ENCODE data around the gene NFIA.

Gene NFIA

GRCh38 chr1:61395146-61395800 is 312.9 kb downstream of the NFIA start:
- no peak for DNase-seq (ENCODE audit: low spot score)

- DNase-seq (ENCODE audit: low spot score), result no peak
Observed at GRCh38 chr1:61397495-61397894, 315.1 kb downstream of the NFIA start.

GRCh38 chr1:61397935-61398334 is 315.6 kb downstream of the NFIA start:
- no peak for DNase-seq (ENCODE audit: low spot score)

GRCh38 chr1:61399199-61399598 is 316.8 kb downstream of the NFIA start:
- no peak for DNase-seq (ENCODE audit: low spot score)

- DNase-seq (ENCODE audit: low spot score), result no peak
Observed at GRCh38 chr1:61400131-61400770, 317.9 kb downstream of the NFIA start.

GRCh38 chr1:61400997-61401396 is 318.6 kb downstream of the NFIA start:
- no peak for DNase-seq (ENCODE audit: low spot score)

GRCh38 chr1:61403679-61404596 is 321.6 kb downstream of the NFIA start:
- DNase-seq (ENCODE audit: low spot score), result no peak

- DNase-seq (ENCODE audit: low spot score), result no peak
Observed at GRCh38 chr1:61404597-61405376, 322.4 kb downstream of the NFIA start.

- DNase-seq (ENCODE audit: low spot score), result no peak
Observed at GRCh38 chr1:61406467-61406866, 324.1 kb downstream of the NFIA start.

GRCh38 chr1:61412601-61413000 is 330.2 kb downstream of the NFIA start:
- no peak for DNase-seq (ENCODE audit: low spot score)

- DNase-seq (ENCODE audit: low spot score), result no peak
Observed at GRCh38 chr1:61419196-61419595, 336.8 kb downstream of the NFIA start.

- DNase-seq (ENCODE audit: low spot score), result no peak
Observed at GRCh38 chr1:61419657-61420056, 337.3 kb downstream of the NFIA start.

GRCh38 chr1:61420243-61420642 is 337.9 kb downstream of the NFIA start:
- DNase-seq (ENCODE audit: low spot score), result no peak

GRCh38 chr1:61420909-61421835 is 338.8 kb downstream of the NFIA start:
- no peak for DNase-seq (ENCODE audit: low spot score)

GRCh38 chr1:61423643-61424042 is 341.3 kb downstream of the NFIA start:
- DNase-seq (ENCODE audit: low spot score), result no peak

- no peak for DNase-seq (ENCODE audit: low spot score)
Observed at GRCh38 chr1:61424382-61424781, 342.0 kb downstream of the NFIA start.

GRCh38 chr1:61425040-61425439 is 342.7 kb downstream of the NFIA start:
- DNase-seq (ENCODE audit: low spot score), result no peak

GRCh38 chr1:61426254-61426653 is 343.9 kb downstream of the NFIA start:
- no peak for DNase-seq (ENCODE audit: low spot score)

GRCh38 chr1:61426885-61427284 is 344.5 kb downstream of the NFIA start:
- no peak for DNase-seq (ENCODE audit: low spot score)

GRCh38 chr1:61427510-61427909 is 345.1 kb downstream of the NFIA start:
- DNase-seq (ENCODE audit: low spot score), result no peak

- DNase-seq (ENCODE audit: low spot score), result no peak
Observed at GRCh38 chr1:61428146-61428545, 345.8 kb downstream of the NFIA start.
